ENCODE measurements around the gene VAV2. TPM values are rescaled to one million over a fixed set of nuclear protein-coding genes. Genes with fewer than 3 reads are reported as not detected.
A peak's percentile ranks its signal among the peaks of the same experiment; 100 is the strongest.

The VAV2 gene
- total RNA-seq, 1 donor from 2014 or later, result 34.6 TPM

DNA sequence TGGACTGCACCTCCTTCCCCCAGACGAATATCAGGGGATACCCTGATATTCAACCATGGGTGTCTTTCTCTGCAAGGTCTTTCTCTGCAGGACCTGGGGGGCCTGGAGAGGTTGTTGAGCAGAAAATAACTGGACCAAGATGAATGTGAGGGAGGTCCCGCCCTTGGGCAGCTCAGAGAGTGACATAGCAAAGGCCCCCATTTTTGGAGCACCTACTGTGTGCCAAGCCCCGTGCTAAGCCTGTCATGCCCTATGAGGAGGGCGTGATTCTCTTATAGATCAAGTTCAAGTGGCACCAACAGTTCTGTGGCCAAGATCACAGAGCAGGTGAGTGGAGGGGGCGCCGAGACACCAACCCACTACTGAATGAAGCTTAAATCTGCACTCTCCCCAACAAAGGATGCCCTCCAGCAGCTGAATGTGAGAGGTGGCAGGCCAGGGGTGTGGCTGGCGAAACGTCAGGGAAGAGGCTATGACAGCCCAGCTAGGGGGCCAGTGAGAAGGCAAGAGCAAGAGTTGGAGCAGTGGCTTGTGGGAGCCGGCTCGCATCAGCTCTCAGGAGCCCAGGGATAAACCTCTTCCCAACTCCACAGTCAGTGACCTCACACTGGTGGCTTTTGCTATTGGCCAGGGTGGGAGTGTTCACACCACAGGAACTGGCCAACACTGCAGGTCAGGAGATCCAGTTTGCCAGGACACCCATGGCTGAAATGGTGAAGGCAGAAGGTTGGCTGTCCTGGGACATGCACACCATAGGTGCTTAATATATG, 259.3 kb downstream of the VAV2 start:
- no peaks in the 10 kb centered on the region for H3K36me3 ChIP-seq
- intact Hi-C loops (cut with DNase I), result no loop called here
- ATAC-seq (no peak), DNase-seq (peak; percentile 51)
- no peak overlapping the region for H3K27ac ChIP-seq
- peaks cover 7% of the 10 kb centered on the region for H3K4me1 ChIP-seq
- H3K4me3 ChIP-seq, result no peak overlapping the region
- no peaks in the 10 kb centered on the region for H3K9me3 ChIP-seq
- TF ChIP-seq, protein P1, sequence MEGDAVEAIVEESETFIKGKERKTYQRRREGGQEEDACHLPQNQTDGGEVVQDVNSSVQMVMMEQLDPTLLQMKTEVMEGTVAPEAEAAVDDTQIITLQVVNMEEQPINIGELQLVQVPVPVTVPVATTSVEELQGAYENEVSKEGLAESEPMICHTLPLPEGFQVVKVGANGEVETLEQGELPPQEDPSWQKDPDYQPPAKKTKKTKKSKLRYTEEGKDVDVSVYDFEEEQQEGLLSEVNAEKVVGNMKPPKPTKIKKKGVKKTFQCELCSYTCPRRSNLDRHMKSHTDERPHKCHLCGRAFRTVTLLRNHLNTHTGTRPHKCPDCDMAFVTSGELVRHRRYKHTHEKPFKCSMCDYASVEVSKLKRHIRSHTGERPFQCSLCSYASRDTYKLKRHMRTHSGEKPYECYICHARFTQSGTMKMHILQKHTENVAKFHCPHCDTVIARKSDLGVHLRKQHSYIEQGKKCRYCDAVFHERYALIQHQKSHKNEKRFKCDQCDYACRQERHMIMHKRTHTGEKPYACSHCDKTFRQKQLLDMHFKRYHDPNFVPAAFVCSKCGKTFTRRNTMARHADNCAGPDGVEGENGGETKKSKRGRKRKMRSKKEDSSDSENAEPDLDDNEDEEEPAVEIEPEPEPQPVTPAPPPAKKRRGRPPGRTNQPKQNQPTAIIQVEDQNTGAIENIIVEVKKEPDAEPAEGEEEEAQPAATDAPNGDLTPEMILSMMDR (IDR thresholded peaks at IDR 0.05), result no peak
- no peaks in the 10 kb centered on the region for H3K27me3 ChIP-seq

DNA sequence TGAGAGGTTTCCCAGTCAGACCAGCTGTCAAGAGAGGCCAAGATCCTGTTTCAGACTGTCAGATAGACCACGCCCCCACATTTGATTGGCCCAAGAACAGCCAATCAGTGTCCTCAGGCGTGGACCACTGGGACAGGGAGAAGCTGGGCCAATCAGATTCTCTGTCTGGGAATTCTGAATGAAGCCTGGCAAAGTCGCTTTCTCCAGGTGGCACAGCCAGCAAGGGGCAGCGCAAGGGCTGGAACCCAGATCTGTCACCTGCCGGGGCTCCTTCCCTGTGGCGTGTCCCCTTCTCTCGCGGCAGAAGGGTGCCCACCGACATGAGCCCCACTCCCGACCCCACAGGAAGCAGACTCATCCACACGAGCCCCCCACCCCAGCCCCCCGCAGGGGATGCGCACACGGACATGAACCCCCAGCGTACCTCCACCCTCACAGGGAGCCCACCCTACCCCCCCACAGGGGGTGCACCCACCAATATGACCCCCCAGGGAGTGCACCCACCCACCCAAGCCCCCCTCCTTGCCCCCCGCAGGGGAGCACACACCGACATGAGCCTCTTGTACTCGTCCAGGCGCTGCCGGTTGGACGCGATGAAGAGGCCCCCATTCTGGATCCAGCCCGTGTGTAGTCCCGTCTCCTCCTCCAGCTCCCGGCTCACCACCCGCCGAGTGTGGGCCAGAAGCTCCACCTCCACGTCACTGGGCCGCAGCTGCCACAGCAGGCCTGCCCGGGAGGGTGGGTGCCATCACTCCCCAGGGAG, 260.1 kb downstream of the VAV2 start:
- Histone ChIP-seq H3K4me3 (no peak overlapping the region), H3K4me1 (no peaks in the 10 kb centered on the region), H3K36me3 (no peaks in the 10 kb centered on the region), H3K27me3 (no peaks in the 10 kb centered on the region), H3K27ac (no peak overlapping the region), H3K9me3 (no peaks in the 10 kb centered on the region)
- ATAC-seq (peak; percentile 31), DNase-seq (peak; percentile 58)
- TF ChIP-seq, protein P1 (IDR thresholded peaks at IDR 0.05), result no peak
- intact Hi-C loops (cut with DNase I), result no loop called here

DNA sequence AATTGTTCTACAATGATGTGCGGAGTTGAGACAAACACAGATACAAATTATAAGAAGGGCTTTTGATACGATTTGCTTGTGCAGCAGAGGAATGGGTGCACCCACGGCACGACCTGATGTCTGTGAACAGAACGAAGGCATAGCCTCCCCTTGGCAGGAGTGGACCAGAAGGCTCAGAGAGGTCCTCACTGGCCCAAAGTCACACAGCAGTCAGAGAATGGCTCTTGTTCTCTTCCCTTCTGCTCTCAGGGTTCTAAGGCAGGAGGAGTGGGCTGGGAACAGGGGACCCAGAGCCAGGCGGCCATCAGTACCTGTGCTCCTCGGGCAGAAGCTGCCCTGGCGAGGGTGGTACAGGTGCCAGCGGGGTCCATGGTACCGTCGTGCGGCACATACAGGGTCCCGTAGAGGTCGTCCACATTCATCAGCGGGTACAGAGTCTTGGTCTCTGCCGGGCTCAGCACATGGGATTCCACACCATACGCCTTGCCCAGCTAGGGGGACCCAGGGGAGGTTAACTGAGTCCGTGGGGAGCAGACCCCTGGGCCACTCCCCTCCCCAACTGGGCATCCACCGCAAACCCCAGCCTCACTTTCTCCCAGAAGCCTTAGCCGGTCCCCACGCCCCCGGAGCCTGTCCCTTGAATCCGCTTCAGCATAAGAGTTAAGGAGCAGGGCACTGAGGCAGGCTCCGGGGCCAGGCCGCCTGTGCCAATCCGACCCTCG, 261.0 kb downstream of the VAV2 start:
- no peak overlapping the region for H3K4me3 ChIP-seq
- no peak overlapping the region for H3K27ac ChIP-seq
- no peak for ATAC-seq
- no peaks in the 10 kb centered on the region for H3K4me1 ChIP-seq
- no peaks in the 10 kb centered on the region for H3K36me3 ChIP-seq
- no peaks in the 10 kb centered on the region for H3K9me3 ChIP-seq
- intact Hi-C loops (cut with DNase I), result no loop called here
- DNase-seq, result peak; percentile 60
- TF ChIP-seq, protein P1 (IDR thresholded peaks at IDR 0.05), result no peak
- H3K27me3 ChIP-seq, result no peaks in the 10 kb centered on the region

DNA sequence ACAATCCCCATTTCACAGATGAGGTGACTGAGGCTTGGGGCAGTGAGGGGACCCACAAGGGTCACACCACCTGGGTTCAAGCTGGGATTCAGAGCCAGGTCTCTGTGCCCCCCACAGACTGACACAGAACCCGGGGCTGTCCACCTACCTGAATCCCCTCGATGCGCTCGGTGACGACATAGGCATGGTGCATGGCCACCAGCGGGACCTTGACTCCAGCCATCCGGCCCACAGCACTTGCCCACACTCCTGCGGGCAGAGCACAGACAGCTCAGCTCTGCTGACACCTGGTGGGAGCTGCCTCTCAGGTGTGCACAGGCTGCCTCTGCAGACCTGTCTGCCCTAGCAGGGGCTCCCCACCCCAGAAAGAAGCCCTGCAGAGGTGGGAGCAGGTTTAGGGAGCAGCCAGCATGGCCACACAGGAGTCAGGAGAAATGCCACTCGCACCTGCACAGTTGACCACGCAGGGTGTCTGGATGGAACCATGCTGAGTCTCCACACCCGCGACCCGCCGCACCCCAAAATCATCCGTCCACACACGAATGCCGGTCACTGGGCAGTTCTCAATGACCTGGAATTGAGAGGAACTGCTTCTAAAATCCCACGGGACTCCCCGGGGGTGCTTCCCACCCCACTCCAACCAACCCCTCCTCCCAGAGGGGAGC, 262.4 kb downstream of the VAV2 start:
- Histone ChIP-seq H3K9me3 (no peaks in the 10 kb centered on the region), H3K27me3 (no peaks in the 10 kb centered on the region), H3K36me3 (no peaks in the 10 kb centered on the region), H3K4me3 (no peak overlapping the region), H3K27ac (no peak overlapping the region), H3K4me1 (no peaks in the 10 kb centered on the region)
- intact Hi-C loops (cut with DNase I), result loop anchor here (5.0 kb wide), 1 partner anchor 197 kb away; the partner anchor contains the start of gene ADAMTSL2
- no peak for ATAC-seq
- DNase-seq, result peak; percentile 51
- TF ChIP-seq, protein P1 (IDR thresholded peaks at IDR 0.05), result no peak
